ENCODE measurements around the gene DMD.

The DMD gene

GRCh38 chrX:33041141-33041540 lies 170.2 kb downstream of the DMD start:
- no peak for DNase-seq (ENCODE audit: low spot score)

DNA sequence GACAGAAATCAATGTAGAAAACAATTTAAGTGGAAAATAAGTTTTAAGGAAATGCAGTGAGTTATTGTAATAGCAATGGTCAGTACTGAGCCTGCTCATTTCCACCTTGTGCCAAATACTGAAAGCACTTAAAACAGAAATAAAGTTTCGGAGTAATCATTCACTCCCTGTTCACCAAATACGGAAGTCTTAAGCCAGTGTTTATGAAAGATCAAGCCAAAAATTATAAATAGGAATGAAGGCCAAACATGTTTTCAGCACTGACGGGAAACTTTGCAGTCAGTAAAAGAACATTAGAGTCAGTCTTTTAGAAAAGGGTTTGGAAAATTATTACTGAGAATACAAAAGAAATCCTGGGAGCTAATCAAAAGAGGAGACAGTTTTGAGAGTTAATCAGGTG lies 178.6 kb downstream of the DMD start:
- no peak for DNase-seq (ENCODE audit: low spot score)

DNA sequence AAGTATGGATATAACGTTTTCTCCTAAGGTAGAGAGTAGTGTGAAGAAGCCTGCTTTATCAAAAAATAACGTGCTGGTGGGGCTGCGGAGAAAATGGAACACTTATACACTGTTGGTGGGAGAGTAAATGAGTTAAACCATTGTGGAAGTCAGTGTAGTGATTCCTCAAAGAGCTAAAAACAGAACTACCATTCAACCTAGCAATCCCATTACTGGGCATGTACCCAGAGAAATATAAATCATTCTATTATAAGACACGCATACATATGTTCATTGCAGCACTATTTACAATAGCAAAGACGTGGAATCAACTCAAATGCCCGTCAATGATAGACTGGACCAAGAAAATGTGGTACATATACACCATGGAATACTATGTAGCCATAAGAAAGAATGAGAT lies 196.4 kb downstream of the DMD start:
- no peak for DNase-seq (ENCODE audit: low spot score)

GRCh38 chrX:33014086-33014485 lies 197.3 kb downstream of the DMD start:
- no peak for DNase-seq (ENCODE audit: low spot score)

- DNase-seq (ENCODE audit: low spot score), result peak; percentile 13
Observed at GRCh38 chrX:33001107-33001506, 210.2 kb downstream of the DMD start.

GRCh38 chrX:32998776-32999175 lies 212.6 kb downstream of the DMD start:
- no peak for DNase-seq (ENCODE audit: low spot score)

DNA sequence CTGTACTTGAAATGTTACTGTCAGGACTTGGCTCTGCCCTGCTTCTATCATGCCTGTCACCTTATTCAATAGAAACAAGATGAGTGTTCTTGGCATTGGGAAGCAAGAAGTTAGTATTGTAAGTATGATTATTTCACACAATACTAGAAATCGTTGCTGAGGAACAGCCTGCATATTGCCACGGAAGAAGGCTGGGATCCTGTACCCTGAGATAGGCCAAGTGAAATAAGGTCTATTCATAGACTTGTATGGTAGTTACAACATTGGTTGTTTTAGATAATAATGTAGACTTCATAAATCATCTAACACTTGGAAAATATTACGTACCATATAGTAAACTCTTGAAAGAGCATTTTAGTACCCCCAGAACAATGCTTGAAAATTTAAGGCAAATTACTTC lies 215.9 kb downstream of the DMD start:
- peak; percentile 3 for DNase-seq (ENCODE audit: low spot score)

GRCh38 chrX:32987142-32987541 lies 224.2 kb downstream of the DMD start:
- no peak for DNase-seq (ENCODE audit: low spot score)

DNA sequence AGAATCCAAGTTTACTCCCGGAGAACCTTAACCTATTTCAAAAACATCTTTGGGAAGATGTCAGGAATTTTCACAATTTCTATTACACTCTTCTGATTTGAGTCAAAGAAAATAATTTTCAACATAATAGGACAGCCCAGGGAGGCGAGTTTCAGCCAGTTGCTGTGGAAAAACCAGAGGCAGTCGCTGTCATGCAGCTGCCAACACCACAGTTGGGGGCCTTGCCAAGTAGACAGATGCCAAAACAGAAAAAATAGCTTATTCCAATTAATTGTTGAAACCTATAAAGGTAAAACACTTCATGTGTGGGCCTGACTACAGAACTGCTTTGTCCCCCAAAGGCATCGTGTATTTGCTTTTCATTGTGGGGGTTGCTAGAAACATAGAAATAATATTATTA lies 225.8 kb downstream of the DMD start:
- DNase-seq (ENCODE audit: low spot score), result no peak

GRCh38 chrX:32966821-32967355 lies 244.5 kb downstream of the DMD start:
- peak; percentile 45 for DNase-seq (ENCODE audit: low spot score)

- DNase-seq (ENCODE audit: low spot score), result no peak
Observed at GRCh38 chrX:32954125-32954524, 257.2 kb downstream of the DMD start.

- no peak for DNase-seq (ENCODE audit: low spot score)
Observed at GRCh38 chrX:32948130-32948529, 263.2 kb downstream of the DMD start.

DNA sequence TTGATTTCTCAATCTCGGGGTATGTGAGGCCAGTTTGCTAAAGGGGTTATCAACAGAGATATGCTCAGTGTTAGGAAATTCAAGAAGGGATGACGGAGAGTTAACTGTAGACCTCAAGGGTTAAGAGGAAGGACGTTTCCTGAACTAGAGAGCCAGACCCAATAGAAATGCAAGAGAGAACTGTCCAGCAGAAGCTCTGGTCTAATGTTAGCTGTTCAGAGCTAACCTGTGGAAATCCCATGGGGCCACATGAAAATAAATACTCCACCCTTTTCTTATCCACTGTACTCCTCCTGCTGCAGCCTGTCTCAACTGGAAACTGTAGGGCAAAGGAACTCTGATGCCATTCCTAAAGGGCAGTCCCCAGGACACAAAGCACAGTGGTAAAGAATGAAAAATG lies 274.3 kb downstream of the DMD start:
- no peak for DNase-seq (ENCODE audit: low spot score)

DNA sequence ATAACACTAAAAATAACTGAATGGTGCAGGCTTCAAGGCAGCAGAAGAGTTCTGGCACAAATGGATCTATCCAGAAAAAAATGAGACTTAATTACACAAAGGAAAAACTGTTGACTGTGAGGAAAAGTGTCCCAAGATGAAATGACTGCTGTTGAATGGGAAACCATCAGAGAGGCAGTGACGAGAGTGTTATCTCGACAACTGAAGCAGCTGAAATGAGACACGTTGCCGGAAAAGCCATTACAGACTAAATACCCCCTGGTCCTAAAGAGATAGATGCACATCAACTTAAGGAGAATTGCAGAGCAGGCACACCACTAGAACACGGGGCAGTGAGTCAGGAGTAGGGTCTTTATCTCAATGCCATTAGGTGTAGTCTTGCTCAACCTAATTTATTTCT lies 277.8 kb downstream of the DMD start:
- DNase-seq (ENCODE audit: low spot score), result no peak

DNA sequence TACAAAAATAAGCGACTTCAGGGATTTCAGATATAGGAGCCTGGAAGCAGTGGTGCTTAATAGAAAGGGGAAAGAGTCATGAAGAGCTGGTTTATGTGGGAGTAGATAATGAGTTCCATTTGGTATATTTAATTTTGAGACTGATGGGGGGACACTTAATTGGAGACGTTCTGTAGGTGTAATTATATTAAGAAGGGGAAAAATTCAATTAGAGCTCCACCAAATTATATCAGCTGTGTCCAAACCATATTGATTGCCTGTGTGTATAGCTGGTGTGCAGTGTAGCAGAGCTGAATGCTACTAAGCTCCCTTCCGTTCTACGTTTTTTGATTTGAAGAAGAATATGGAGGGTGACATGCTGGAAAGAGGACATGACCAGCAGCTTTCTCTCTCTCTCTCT lies 282.3 kb downstream of the DMD start:
- no peak for DNase-seq (ENCODE audit: low spot score)

GRCh38 chrX:32896088-32896487 lies 315.3 kb downstream of the DMD start:
- no peak for DNase-seq (ENCODE audit: low spot score)

DNA sequence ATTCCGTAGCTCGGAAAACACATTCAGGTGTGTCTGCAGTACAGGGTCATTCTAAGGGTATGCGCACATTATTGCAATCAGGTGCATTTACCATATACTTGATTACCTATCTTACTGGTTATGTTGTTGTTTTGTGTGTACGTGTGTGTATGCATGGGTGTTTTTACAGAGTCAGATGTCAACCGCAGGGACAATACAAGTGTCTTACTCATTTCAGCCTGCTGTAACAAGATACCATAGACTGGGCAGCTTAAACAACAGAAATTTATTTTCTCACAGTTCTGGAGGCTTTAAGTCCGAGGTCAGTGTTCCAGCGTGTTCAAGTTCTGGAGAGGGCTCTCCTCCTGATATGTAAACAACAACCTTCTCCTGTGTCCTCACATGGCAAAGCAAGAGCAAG lies 316.7 kb downstream of the DMD start:
- no peak for DNase-seq (ENCODE audit: low spot score)

DNA sequence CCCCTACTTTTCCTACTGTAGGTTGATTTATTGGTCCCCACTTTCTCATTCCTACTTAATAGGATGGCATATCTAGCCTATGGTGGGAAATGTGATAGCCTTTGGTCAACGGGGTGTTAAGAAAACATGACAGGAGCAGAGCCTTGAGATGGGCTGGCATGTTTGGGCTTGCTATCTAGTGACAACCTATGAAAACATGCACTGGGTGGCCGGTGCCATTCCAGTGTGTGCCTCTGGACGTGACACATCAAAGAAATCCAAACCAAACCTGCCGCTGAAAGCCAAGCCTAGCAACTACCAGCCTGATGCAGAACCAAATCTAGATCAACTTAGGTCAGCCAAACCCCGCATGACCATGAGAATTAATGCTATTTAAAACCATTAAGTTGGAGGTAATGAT lies 317.6 kb downstream of the DMD start:
- no peak for DNase-seq (ENCODE audit: low spot score)

DNA sequence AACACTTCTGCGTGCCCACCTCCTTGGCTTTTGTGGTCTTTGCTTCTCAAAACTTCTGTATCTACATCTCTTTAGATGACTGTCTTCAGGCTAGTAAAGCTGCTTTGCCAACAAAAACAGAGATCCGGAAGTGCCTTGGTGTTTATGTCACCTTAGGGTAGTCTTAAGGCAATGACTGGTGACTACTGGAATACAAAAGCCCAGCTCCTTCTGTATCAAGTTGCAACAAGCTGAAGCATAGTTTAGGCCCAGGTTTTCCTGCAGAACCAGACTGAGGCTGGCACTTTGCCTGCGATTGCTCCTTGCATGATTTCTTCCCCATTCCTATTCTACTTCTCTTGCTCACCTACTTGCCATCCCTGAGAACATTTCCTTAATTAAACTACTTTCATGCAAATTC lies 333.8 kb downstream of the DMD start:
- DNase-seq (ENCODE audit: low spot score), result no peak

DNA sequence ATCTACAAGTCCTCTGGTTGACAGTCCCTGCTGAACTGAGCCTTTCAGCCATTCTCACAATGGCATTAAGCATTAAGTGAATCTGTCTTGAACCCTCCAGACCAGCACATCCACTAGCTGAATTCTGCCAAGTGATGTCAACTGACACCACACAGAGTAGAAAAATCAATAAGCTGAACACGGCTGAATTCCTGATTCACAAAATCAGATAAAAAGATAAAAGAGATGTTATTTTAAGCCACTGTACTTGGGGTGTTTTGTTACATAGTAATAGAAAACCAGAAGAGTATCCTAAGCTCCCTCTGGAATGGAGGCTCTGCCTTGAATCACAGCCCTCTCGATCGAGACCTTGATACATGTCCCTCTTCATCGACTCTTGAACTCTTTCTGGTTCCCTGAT lies 336.5 kb downstream of the DMD start:
- no peak for DNase-seq (ENCODE audit: low spot score)

GRCh38 chrX:32873786-32874185 lies 337.6 kb downstream of the DMD start:
- DNase-seq (ENCODE audit: low spot score), result no peak

DNA sequence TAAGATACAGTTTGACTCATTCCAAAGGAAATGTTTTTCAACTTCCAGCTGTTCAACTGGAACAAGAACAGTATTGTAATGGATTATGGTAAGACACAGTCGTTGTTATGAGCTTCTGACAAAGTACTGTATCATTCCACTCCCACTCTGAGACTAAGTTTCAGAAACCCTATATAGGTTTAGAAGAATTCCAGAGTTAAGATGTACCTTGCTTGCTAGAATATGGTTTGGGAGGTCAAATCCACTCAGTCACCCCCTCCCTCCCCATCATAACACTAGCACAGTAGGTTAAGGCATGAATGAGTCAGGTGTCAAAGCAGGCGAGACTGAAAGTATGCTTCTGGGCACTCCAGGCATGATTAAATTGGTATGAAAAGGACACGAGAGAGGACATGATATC lies 339.7 kb downstream of the DMD start:
- peak; percentile 60 for DNase-seq (ENCODE audit: low spot score)

DNA sequence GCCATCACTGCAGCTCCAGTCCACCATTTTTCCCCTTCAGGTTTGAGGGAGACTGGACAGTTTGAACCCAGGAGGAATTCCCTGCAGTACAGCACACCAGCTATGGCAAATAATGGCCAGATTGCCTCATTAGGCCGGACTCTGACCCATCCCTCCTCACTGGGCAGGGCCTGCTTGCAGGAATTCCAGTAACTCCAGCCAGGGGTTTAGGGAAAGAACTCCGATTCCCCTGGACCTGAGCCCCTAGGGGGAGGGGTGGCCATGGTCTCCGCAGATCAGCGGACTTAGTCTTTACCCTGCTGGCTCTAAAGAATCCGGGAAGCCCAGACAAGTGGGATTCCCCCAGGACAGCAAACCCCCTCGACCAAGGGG lies 342.8 kb downstream of the DMD start:
- no peak for DNase-seq (ENCODE audit: low spot score)

DNA sequence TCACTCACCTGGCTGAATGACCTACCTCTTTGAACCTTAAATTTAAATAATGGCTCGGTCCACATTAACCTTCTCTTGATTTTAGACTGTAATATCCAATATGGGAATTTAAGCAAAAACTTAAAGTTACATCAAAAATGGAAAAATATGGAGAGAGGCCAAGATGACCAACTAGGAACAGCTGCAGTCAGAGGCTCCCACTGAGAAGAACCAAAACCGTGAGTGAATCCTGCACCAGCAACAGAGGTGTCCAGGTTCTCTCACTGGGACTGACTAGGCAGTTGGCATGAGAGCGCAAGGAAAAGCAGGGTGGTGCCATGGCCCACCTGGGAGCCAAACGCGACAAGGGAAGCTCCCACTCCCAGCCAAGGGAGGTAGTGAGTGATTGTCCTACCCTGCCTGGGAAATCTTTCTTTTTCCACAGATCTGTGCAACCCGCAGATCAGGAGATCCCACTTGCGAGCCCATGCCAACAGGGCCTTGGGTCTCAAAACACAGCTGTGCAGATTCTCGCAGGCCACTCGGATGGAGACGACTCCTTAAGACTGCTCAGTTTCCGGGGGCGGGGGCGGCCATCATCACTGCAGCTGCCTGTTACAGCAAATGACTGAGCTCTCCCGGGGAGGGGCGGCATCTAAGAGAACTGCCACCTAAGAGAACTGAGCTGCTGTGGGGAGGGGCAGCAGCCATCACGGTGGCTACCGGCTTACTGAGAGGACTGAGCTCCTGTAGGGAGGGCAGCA lies 343.4 kb downstream of the DMD start:
- DNase-seq (ENCODE audit: low spot score), result no peak
